HS-27A (cell line): ENCODE data around the gene TMX2.
"Not testable (repeated sequence)": the region's sequence is repeated elsewhere in the genome, so short reads cannot be mapped to it uniquely, and the experiment has no call there.

Source experiments
- DNase-seq: peaks from one replicate; pipeline ENCODE4 v3.0.0-alpha.2; 2012; ENCODE audit warnings: low read depth, missing footprints

Gene TMX2

GRCh38 chr11:57713835-57714234, 1.4 kb downstream of the TMX2 start:
- no peak for DNase-seq

GRCh38 chr11:57716726-57717125, 4.3 kb downstream of the TMX2 start:
- not testable (repeated sequence) for DNase-seq

GRCh38 chr11:57727185-57727584, 14.8 kb downstream of the TMX2 start:
- DNase-seq, result no peak

GRCh38 chr11:57728829-57729228, 16.4 kb downstream of the TMX2 start:
- DNase-seq, result no peak

- no peak for DNase-seq
These were observed 17.1 kb downstream of the TMX2 start for GRCh38 chr11:57729479-57729878.

GRCh38 chr11:57732661-57733060, 20.3 kb downstream of the TMX2 start:
- DNase-seq, result no peak

- no peak for DNase-seq
These were observed 23.4 kb downstream of the TMX2 start for GRCh38 chr11:57735619-57736298.

- peak; percentile 91 for DNase-seq
These were observed 29.0 kb downstream of the TMX2 start, which contains the start of gene SELENOH for GRCh38 chr11:57741132-57742086. Gene SELENOH, plus strand, starts transcription at chr11:57741491. Its CDS starts 105 bp downstream, at chr11:57741596.

- no peak for DNase-seq
These were observed 29.7 kb downstream of the TMX2 start for GRCh38 chr11:57742087-57742452.

- DNase-seq, result no peak
These were observed 32.0 kb downstream of the TMX2 start for GRCh38 chr11:57744357-57744756.

- no peak for DNase-seq
These were observed 32.8 kb downstream of the TMX2 start for GRCh38 chr11:57745206-57745605.

- no peak for DNase-seq
These were observed 34.5 kb downstream of the TMX2 start for GRCh38 chr11:57746920-57747319.

GRCh38 chr11:57751176-57751575, 38.8 kb downstream of the TMX2 start:
- DNase-seq, result no peak

GRCh38 chr11:57751676-57752253, 39.4 kb downstream of the TMX2 start, which contains the start of gene BTBD18:
Gene BTBD18, minus strand, starts transcription at chr11:57751819. Its CDS starts 631 bp downstream, at chr11:57751188.
- DNase-seq, result no peak

- no peak for DNase-seq
These were observed 40.6 kb downstream of the TMX2 start for GRCh38 chr11:57752954-57753353.

GRCh38 chr11:57758174-57758573, 45.8 kb downstream of the TMX2 start:
- no peak for DNase-seq

GRCh38 chr11:57761301-57762234, 49.2 kb downstream of the TMX2 start, which contains the start of gene CTNND1:
Gene CTNND1, plus strand, starts transcription at chr11:57761802. Its CDS starts 29,677 bp downstream, at chr11:57791479.
- DNase-seq, result peak; percentile 95

- no peak for DNase-seq
These were observed 50.0 kb downstream of the TMX2 start for GRCh38 chr11:57762235-57762861.

- DNase-seq, result no peak
These were observed 51.2 kb downstream of the TMX2 start for GRCh38 chr11:57763568-57763967.

- DNase-seq, result no peak
These were observed 51.6 kb downstream of the TMX2 start for GRCh38 chr11:57764021-57764420.

GRCh38 chr11:57764566-57764965, 52.2 kb downstream of the TMX2 start:
- no peak for DNase-seq
